ENCODE measurements around the gene CD46.

Gene CD46

GRCh38 chr1:207831517-207832327 lies 79.9 kb downstream of the CD46 start:
- no peak for DNase-seq

- no peak for DNase-seq
Measured at GRCh38 chr1:207832796-207833195, 80.9 kb downstream of the CD46 start.

GRCh38 chr1:207833381-207833780 lies 81.5 kb downstream of the CD46 start:
- no peak for DNase-seq

- DNase-seq: no peak
Measured at GRCh38 chr1:207833956-207834660, 82.3 kb downstream of the CD46 start.

GRCh38 chr1:207835958-207836357 lies 84.1 kb downstream of the CD46 start:
- no peak for DNase-seq

GRCh38 chr1:207836591-207837347 lies 84.9 kb downstream of the CD46 start:
- DNase-seq: no peak

GRCh38 chr1:207837673-207838072 lies 85.8 kb downstream of the CD46 start:
- no peak for DNase-seq

- no peak for DNase-seq
Measured at GRCh38 chr1:207838156-207839082, 86.6 kb downstream of the CD46 start.

- no peak for DNase-seq
Measured at GRCh38 chr1:207839083-207839413, 87.2 kb downstream of the CD46 start.

- DNase-seq: no peak
Measured at GRCh38 chr1:207840380-207840779, 88.5 kb downstream of the CD46 start.

GRCh38 chr1:207841293-207841692 lies 89.4 kb downstream of the CD46 start:
- no peak for DNase-seq

- no peak for DNase-seq
Measured at GRCh38 chr1:207841901-207842300, 90.0 kb downstream of the CD46 start.

- DNase-seq: no peak
Measured at GRCh38 chr1:207842506-207842905, 90.7 kb downstream of the CD46 start.

GRCh38 chr1:207844371-207844770 lies 92.5 kb downstream of the CD46 start:
- DNase-seq: no peak

All from fibroblast of skin of right quadriceps (primary cell).